ENCODE measurements around the gene CDH24. TPM values are rescaled to one million over a fixed set of nuclear protein-coding genes. Genes with fewer than 3 reads are reported as not detected.
A peak's percentile ranks its signal among the peaks of the same experiment; 100 is the strongest.

CDH24 gene
- total RNA-seq, 1 experiment from 2014 or later = 17.9 TPM

DNA sequence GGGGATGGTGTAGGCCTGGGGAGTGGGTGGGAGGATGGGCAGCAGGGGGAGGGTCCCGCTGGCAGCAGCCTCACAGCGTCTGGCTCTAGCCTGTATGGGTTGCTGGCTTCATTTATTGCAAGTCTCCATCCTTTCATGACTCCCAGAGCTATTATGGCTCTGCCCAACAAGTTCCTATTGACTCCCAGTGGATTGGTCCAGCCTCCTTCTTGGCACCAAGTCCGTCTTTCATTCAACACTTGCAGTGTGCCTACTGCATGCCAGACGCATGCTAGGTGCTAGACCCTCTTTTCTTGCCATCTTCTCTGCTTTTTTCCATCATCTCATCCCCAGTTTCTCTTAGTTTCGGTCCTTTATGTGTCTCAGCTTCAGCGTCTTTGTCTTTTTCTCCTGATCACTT lies 14.2 kb downstream of the CDH24 start (continued):
- TF ChIP-seq, protein P1, sequence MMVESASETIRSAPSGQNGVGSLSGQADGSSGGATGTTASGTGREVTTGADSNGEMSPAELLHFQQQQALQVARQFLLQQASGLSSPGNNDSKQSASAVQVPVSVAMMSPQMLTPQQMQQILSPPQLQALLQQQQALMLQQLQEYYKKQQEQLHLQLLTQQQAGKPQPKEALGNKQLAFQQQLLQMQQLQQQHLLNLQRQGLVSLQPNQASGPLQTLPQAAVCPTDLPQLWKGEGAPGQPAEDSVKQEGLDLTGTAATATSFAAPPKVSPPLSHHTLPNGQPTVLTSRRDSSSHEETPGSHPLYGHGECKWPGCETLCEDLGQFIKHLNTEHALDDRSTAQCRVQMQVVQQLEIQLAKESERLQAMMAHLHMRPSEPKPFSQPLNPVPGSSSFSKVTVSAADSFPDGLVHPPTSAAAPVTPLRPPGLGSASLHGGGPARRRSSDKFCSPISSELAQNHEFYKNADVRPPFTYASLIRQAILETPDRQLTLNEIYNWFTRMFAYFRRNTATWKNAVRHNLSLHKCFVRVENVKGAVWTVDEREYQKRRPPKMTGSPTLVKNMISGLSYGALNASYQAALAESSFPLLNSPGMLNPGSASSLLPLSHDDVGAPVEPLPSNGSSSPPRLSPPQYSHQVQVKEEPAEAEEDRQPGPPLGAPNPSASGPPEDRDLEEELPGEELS (CRISPR knock-in tag; IDR thresholded peaks at IDR 0.05) = no peak
- TF ChIP-seq ZNF263 (CRISPR knock-in tag; IDR thresholded peaks at IDR 0.05; ENCODE audit: low read depth) (no peak), ZNF138 (CRISPR knock-in tag; conservative IDR thresholded peaks at IDR 0.05) (no peak), GRHL2 (CRISPR knock-in tag; IDR thresholded peaks at IDR 0.05; ENCODE audit: insufficient replicate concordance, severe bottlenecking) (no peak), SMAD4 (CRISPR knock-in tag; IDR thresholded peaks at IDR 0.05) (no peak), TCF7 (CRISPR knock-in tag; IDR thresholded peaks at IDR 0.05; ENCODE audit: low read depth) (no peak), CBFB (CRISPR knock-in tag; IDR thresholded peaks at IDR 0.05; ENCODE audit: low read depth) (no peak), CREM (CRISPR knock-in tag; IDR thresholded peaks at IDR 0.05) (no peak)
- TF ChIP-seq, protein P2, sequence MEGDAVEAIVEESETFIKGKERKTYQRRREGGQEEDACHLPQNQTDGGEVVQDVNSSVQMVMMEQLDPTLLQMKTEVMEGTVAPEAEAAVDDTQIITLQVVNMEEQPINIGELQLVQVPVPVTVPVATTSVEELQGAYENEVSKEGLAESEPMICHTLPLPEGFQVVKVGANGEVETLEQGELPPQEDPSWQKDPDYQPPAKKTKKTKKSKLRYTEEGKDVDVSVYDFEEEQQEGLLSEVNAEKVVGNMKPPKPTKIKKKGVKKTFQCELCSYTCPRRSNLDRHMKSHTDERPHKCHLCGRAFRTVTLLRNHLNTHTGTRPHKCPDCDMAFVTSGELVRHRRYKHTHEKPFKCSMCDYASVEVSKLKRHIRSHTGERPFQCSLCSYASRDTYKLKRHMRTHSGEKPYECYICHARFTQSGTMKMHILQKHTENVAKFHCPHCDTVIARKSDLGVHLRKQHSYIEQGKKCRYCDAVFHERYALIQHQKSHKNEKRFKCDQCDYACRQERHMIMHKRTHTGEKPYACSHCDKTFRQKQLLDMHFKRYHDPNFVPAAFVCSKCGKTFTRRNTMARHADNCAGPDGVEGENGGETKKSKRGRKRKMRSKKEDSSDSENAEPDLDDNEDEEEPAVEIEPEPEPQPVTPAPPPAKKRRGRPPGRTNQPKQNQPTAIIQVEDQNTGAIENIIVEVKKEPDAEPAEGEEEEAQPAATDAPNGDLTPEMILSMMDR (IDR thresholded peaks at IDR 0.05) = no peak
- TF ChIP-seq, protein P3, sequence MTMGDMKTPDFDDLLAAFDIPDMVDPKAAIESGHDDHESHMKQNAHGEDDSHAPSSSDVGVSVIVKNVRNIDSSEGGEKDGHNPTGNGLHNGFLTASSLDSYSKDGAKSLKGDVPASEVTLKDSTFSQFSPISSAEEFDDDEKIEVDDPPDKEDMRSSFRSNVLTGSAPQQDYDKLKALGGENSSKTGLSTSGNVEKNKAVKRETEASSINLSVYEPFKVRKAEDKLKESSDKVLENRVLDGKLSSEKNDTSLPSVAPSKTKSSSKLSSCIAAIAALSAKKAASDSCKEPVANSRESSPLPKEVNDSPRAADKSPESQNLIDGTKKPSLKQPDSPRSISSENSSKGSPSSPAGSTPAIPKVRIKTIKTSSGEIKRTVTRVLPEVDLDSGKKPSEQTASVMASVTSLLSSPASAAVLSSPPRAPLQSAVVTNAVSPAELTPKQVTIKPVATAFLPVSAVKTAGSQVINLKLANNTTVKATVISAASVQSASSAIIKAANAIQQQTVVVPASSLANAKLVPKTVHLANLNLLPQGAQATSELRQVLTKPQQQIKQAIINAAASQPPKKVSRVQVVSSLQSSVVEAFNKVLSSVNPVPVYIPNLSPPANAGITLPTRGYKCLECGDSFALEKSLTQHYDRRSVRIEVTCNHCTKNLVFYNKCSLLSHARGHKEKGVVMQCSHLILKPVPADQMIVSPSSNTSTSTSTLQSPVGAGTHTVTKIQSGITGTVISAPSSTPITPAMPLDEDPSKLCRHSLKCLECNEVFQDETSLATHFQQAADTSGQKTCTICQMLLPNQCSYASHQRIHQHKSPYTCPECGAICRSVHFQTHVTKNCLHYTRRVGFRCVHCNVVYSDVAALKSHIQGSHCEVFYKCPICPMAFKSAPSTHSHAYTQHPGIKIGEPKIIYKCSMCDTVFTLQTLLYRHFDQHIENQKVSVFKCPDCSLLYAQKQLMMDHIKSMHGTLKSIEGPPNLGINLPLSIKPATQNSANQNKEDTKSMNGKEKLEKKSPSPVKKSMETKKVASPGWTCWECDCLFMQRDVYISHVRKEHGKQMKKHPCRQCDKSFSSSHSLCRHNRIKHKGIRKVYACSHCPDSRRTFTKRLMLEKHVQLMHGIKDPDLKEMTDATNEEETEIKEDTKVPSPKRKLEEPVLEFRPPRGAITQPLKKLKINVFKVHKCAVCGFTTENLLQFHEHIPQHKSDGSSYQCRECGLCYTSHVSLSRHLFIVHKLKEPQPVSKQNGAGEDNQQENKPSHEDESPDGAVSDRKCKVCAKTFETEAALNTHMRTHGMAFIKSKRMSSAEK (CRISPR knock-in tag; IDR thresholded peaks at IDR 0.05; ENCODE audit: borderline replicate concordance) = no peak

DNA sequence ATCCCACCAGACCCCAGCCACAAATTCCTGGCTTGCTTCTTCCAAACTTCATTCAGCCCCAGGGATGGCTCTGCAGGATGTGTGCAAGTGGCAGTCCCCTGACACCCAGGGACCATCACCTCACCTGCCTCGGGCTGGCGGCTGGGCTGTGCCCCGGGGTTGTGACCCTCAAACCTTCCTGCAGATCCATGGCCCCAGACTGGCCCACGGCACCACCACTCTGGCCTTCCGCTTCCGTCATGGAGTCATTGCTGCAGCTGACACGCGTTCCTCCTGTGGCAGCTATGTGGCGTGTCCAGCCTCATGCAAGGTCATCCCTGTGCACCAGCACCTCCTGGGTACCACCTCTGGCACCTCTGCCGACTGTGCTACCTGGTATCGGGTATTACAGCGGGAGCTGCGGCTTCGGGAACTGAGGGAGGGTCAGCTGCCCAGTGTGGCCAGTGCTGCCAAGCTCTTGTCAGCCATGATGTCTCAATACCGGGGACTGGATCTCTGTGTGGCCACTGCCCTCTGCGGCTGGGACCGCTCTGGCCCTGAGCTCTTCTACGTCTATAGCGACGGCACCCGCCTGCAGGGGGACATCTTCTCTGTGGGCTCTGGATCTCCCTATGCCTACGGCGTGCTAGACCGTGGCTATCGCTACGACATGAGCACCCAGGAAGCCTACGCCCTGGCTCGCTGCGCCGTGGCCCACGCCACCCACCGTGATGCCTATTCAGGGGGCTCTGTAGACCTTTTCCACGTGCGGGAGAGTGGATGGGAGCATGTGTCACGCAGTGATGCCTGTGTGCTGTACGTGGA lies 15.0 kb downstream of the CDH24 start, which contains the start of gene PSMB11:
Gene PSMB11 (plus strand): TSS at position 51 of the 804 bp plus-strand sequence. CDS start 14 bp downstream, at position 65.
- no peak within 1 kb of the TSS for H3K4me3 Mint-ChIP-seq
- CTCF ChIA-PET = interaction anchor here (0.9 to 5.8 kb wide), 14 partner anchors 10 to 95 kb away, joined by 3 to 44 read pairs (median 5); partner anchors contain the start of gene CDH24
- POLR2A ChIA-PET = no interaction called here
- no peaks in the 10 kb centered on the region for H3K9me3 Mint-ChIP-seq
- DNase-seq (ENCODE audit: low spot score) = no peak
- H3K27ac Mint-ChIP-seq = no peak within 1 kb of the TSS
- H3K36me3 Mint-ChIP-seq = peaks cover under 1% of the 10 kb centered on the region; the same call in 1 of the 2 replicates
- H3K4me1 Mint-ChIP-seq = peaks cover 9% of the 10 kb centered on the region; the same call in 1 of the 2 replicates
- no peaks in the 10 kb centered on the region for H3K27me3 Mint-ChIP-seq (ENCODE audit: low read depth)
- peak; percentile 71 for ATAC-seq
- TF ChIP-seq ETV6 (CRISPR knock-in tag; IDR thresholded peaks at IDR 0.05) (no peak), FOXK1 (CRISPR knock-in tag; IDR thresholded peaks at IDR 0.05) (no peak), ZNF121 (CRISPR knock-in tag; IDR thresholded peaks at IDR 0.05) (no peak), CREM (CRISPR knock-in tag; IDR thresholded peaks at IDR 0.05) (no peak), ELF4 (CRISPR knock-in tag; IDR thresholded peaks at IDR 0.05; ENCODE audit: low read depth) (no peak)
- TF ChIP-seq, protein P4, sequence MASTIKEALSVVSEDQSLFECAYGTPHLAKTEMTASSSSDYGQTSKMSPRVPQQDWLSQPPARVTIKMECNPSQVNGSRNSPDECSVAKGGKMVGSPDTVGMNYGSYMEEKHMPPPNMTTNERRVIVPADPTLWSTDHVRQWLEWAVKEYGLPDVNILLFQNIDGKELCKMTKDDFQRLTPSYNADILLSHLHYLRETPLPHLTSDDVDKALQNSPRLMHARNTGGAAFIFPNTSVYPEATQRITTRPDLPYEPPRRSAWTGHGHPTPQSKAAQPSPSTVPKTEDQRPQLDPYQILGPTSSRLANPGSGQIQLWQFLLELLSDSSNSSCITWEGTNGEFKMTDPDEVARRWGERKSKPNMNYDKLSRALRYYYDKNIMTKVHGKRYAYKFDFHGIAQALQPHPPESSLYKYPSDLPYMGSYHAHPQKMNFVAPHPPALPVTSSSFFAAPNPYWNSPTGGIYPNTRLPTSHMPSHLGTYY (CRISPR knock-in tag; IDR thresholded peaks at IDR 0.05) = no peak
- TF ChIP-seq, protein P5, sequence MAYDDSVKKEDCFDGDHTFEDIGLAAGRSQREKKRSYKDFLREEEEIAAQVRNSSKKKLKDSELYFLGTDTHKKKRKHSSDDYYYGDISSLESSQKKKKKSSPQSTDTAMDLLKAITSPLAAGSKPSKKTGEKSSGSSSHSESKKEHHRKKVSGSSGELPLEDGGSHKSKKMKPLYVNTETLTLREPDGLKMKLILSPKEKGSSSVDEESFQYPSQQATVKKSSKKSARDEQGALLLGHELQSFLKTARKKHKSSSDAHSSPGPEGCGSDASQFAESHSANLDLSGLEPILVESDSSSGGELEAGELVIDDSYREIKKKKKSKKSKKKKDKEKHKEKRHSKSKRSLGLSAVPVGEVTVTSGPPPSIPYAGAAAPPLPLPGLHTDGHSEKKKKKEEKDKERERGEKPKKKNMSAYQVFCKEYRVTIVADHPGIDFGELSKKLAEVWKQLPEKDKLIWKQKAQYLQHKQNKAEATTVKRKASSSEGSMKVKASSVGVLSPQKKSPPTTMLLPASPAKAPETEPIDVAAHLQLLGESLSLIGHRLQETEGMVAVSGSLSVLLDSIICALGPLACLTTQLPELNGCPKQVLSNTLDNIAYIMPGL (CRISPR knock-in tag; IDR thresholded peaks at IDR 0.05) = no peak
- TF ChIP-seq, protein P6, sequence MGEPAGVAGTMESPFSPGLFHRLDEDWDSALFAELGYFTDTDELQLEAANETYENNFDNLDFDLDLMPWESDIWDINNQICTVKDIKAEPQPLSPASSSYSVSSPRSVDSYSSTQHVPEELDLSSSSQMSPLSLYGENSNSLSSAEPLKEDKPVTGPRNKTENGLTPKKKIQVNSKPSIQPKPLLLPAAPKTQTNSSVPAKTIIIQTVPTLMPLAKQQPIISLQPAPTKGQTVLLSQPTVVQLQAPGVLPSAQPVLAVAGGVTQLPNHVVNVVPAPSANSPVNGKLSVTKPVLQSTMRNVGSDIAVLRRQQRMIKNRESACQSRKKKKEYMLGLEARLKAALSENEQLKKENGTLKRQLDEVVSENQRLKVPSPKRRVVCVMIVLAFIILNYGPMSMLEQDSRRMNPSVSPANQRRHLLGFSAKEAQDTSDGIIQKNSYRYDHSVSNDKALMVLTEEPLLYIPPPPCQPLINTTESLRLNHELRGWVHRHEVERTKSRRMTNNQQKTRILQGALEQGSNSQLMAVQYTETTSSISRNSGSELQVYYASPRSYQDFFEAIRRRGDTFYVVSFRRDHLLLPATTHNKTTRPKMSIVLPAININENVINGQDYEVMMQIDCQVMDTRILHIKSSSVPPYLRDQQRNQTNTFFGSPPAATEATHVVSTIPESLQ (CRISPR knock-in tag; IDR thresholded peaks at IDR 0.05) = no peak
- TF ChIP-seq, protein P7, sequence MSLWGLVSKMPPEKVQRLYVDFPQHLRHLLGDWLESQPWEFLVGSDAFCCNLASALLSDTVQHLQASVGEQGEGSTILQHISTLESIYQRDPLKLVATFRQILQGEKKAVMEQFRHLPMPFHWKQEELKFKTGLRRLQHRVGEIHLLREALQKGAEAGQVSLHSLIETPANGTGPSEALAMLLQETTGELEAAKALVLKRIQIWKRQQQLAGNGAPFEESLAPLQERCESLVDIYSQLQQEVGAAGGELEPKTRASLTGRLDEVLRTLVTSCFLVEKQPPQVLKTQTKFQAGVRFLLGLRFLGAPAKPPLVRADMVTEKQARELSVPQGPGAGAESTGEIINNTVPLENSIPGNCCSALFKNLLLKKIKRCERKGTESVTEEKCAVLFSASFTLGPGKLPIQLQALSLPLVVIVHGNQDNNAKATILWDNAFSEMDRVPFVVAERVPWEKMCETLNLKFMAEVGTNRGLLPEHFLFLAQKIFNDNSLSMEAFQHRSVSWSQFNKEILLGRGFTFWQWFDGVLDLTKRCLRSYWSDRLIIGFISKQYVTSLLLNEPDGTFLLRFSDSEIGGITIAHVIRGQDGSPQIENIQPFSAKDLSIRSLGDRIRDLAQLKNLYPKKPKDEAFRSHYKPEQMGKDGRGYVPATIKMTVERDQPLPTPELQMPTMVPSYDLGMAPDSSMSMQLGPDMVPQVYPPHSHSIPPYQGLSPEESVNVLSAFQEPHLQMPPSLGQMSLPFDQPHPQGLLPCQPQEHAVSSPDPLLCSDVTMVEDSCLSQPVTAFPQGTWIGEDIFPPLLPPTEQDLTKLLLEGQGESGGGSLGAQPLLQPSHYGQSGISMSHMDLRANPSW (CRISPR knock-in tag; conservative IDR thresholded peaks at IDR 0.05; ENCODE audit: low read depth) = no peak

Measured in WTC11 (cell line).